HG03196 (cell line): ENCODE data around the gene REST.
"Not testable (repeated sequence)": the region's sequence is repeated elsewhere in the genome, so short reads cannot be mapped to it uniquely, and the experiment has no call there.

Experiments used
- ATAC-seq: cut with Tn5 transposase; IDR thresholded peaks from one replicate; pipeline ENCODE4 v1.9.1; 2021; ENCODE audit not compliant: unreplicated experiment

Gene REST

GRCh38 chr4:56907489-56908205, at the start of gene REST:
Gene REST, plus strand, starts transcription at chr4:56907900. Its CDS starts 2,739 bp downstream, at chr4:56910639.
- peak; percentile 47 for ATAC-seq

- peak; percentile 55 for ATAC-seq
Measured at GRCh38 chr4:56859841-56860240, 47.9 kb upstream of the REST start.

- ATAC-seq, result no peak
Measured at GRCh38 chr4:56860781-56861180, 46.9 kb upstream of the REST start.

- no peak for ATAC-seq
Measured at GRCh38 chr4:56861360-56861759, 46.3 kb upstream of the REST start.

- ATAC-seq, result no peak
Measured at GRCh38 chr4:56863441-56864139, 44.1 kb upstream of the REST start.

GRCh38 chr4:56870946-56871345, 36.8 kb upstream of the REST start:
- ATAC-seq, result no peak

GRCh38 chr4:56871371-56871866, 36.3 kb upstream of the REST start:
- ATAC-seq, result no peak

GRCh38 chr4:56874166-56874565, 33.5 kb upstream of the REST start:
- ATAC-seq, result no peak

- ATAC-seq, result no peak
Measured at GRCh38 chr4:56874923-56875322, 32.8 kb upstream of the REST start.

GRCh38 chr4:56876264-56876663, 31.4 kb upstream of the REST start:
- ATAC-seq, result no peak

GRCh38 chr4:56879996-56880395, 27.7 kb upstream of the REST start:
- ATAC-seq, result no peak

GRCh38 chr4:56880572-56880971, 27.1 kb upstream of the REST start:
- ATAC-seq, result no peak

- ATAC-seq, result not testable (repeated sequence)
Measured at GRCh38 chr4:56884511-56884910, 23.2 kb upstream of the REST start.

GRCh38 chr4:56892691-56893090, 15.0 kb upstream of the REST start:
- no peak for ATAC-seq

- not testable (repeated sequence) for ATAC-seq
Measured at GRCh38 chr4:56897842-56898241, 9.9 kb upstream of the REST start.

- not testable (repeated sequence) for ATAC-seq
Measured at GRCh38 chr4:56900186-56900585, 7.5 kb upstream of the REST start.

GRCh38 chr4:56902703-56903102, 5.0 kb upstream of the REST start:
- ATAC-seq, result no peak

GRCh38 chr4:56905796-56906195, 1.9 kb upstream of the REST start:
- no peak for ATAC-seq

- ATAC-seq, result no peak
Measured at GRCh38 chr4:56906489-56907393, 959 bp upstream of the REST start.

GRCh38 chr4:56908206-56909085, 746 bp downstream of the REST start:
- ATAC-seq, result peak; percentile 60
